ENCODE data around the gene LTA4H. TPM values are rescaled to one million over a fixed set of nuclear protein-coding genes. Genes with fewer than 3 reads are reported as not detected.

LTA4H gene
- total RNA-seq, 5 donors from 2014 or later (not counting 1 experiment from before 2014, with no cell fraction given): 50.5 to 61.6 (median 58.7) TPM

GRCh38 chr12:95994476-95994875 is 40.9 kb downstream of the LTA4H start:
- 93% methylated on average over 2 of the region's 5 CpGs for WGBS (ENCODE audit: insufficient coverage)
- Mint-ChIP-seq H3K4me1 (peaks cover 3 to 5% (median 3%) of the 10 kb centered on the region in 3 donors), H3K27me3 (no peaks in the 10 kb centered on the region), H3K36me3 (peaks cover 18% of the 10 kb centered on the region), H3K9me3 (no peaks in the 10 kb centered on the region), H3K27ac (no peak overlapping the region), H3K4me3 (no peak overlapping the region)
- Histone ChIP-seq H3K4me3 (ENCODE audit: control insufficient read depth in 1 of 2, extremely low read depth in 1 of 2, low read length in 1 of 2) (no peak overlapping the region), H3K4me1 (ENCODE audit: control insufficient read depth in 1 of 2, extremely low read depth in 1 of 2, insufficient read depth in 2 of 2, low read length in 2 of 2) (no peaks in the 10 kb centered on the region), H3K36me3 (ENCODE audit: control insufficient read depth in 2 of 2, extremely low read depth in 1 of 2, insufficient read depth in 1 of 2, low read length in 1 of 2) (no peaks in the 10 kb centered on the region), H3K27me3 (replicated peaks in 1 of 2; ENCODE audit: control insufficient read depth in 2 of 2, extremely low read depth in 1 of 2, insufficient read depth in 2 of 2, low read length in 1 of 2) (no peaks in the 10 kb centered on the region), H3K9me3 (no peaks in the 10 kb centered on the region), H3K27ac (ENCODE audit: low read length) (no peak overlapping the region)
- ATAC-seq (replicated peaks in 1 of 4) (no peak), DNase-seq (no peak)
- ChIA-PET POLR2A (no interaction called here), CTCF (interaction anchor here in 1 of 2 donors (1.0 kb wide), 1 partner anchor 76 kb away, joined by 5 read pairs; no protein-coding TSS in a partner anchor)

GRCh38 chr12:95993907-95994306 is 41.5 kb downstream of the LTA4H start:
- H3K27ac ChIP-seq (ENCODE audit: low read length): no peak overlapping the region
- 82% methylated on average over 3 of the region's 7 CpGs for WGBS (ENCODE audit: insufficient coverage)
- no peaks in the 10 kb centered on the region for H3K9me3 ChIP-seq
- H3K27me3 Mint-ChIP-seq: no peaks in the 10 kb centered on the region
- no peak overlapping the region for H3K4me3 ChIP-seq (ENCODE audit: control insufficient read depth in 1 of 2, extremely low read depth in 1 of 2, low read length in 1 of 2)
- H3K9me3 Mint-ChIP-seq: no peaks in the 10 kb centered on the region
- POLR2A ChIA-PET: no interaction called here
- no peaks in the 10 kb centered on the region for H3K36me3 ChIP-seq (ENCODE audit: control insufficient read depth in 2 of 2, extremely low read depth in 1 of 2, insufficient read depth in 1 of 2, low read length in 1 of 2)
- DNase-seq (no peak), ATAC-seq (replicated peaks in 1 of 4) (no peak)
- H3K36me3 Mint-ChIP-seq: peaks cover 18% of the 10 kb centered on the region
- CTCF ChIA-PET: no interaction called here
- no peaks in the 10 kb centered on the region for H3K27me3 ChIP-seq (replicated peaks in 1 of 2; ENCODE audit: control insufficient read depth in 2 of 2, extremely low read depth in 1 of 2, insufficient read depth in 2 of 2, low read length in 1 of 2)
- H3K4me3 Mint-ChIP-seq: no peak overlapping the region
- H3K27ac Mint-ChIP-seq: no peak overlapping the region
- H3K4me1 Mint-ChIP-seq: peaks cover 2 to 4% (median 2%) of the 10 kb centered on the region in 3 donors
- H3K4me1 ChIP-seq (ENCODE audit: control insufficient read depth in 1 of 2, extremely low read depth in 1 of 2, insufficient read depth in 2 of 2, low read length in 2 of 2): no peaks in the 10 kb centered on the region

GRCh38 chr12:95990136-95990535 is 45.3 kb downstream of the LTA4H start:
- Histone ChIP-seq H3K4me1 (ENCODE audit: control insufficient read depth in 1 of 2, extremely low read depth in 1 of 2, insufficient read depth in 2 of 2, low read length in 2 of 2) (no peaks in the 10 kb centered on the region), H3K36me3 (ENCODE audit: control insufficient read depth in 2 of 2, extremely low read depth in 1 of 2, insufficient read depth in 1 of 2, low read length in 1 of 2) (no peaks in the 10 kb centered on the region), H3K9me3 (no peaks in the 10 kb centered on the region), H3K27ac (ENCODE audit: low read length) (no peak overlapping the region), H3K4me3 (ENCODE audit: control insufficient read depth in 1 of 2, extremely low read depth in 1 of 2, low read length in 1 of 2) (no peak overlapping the region), H3K27me3 (replicated peaks in 1 of 2; ENCODE audit: control insufficient read depth in 2 of 2, extremely low read depth in 1 of 2, insufficient read depth in 2 of 2, low read length in 1 of 2) (no peaks in the 10 kb centered on the region)
- no peaks in the 10 kb centered on the region for H3K27me3 Mint-ChIP-seq
- peaks cover 21% of the 10 kb centered on the region for H3K36me3 Mint-ChIP-seq
- no peak overlapping the region for H3K27ac Mint-ChIP-seq
- ATAC-seq (replicated peaks in 1 of 4): no peak
- CTCF ChIA-PET: interaction anchor here (0.9 to 1.3 kb wide), 2 partner anchors 8 kb away, joined by 5 to 6 read pairs; no protein-coding TSS in a partner anchor
- POLR2A ChIA-PET: no interaction called here
- no peaks in the 10 kb centered on the region for H3K9me3 Mint-ChIP-seq
- H3K4me3 Mint-ChIP-seq: no peak overlapping the region
- H3K4me1 Mint-ChIP-seq: no peaks in the 10 kb centered on the region
- WGBS (ENCODE audit: insufficient coverage): 100% methylated on average over 2 of the region's 7 CpGs
- DNase-seq: no peak

GRCh38 chr12:95989504-95990123 is 45.8 kb downstream of the LTA4H start:
- Mint-ChIP-seq H3K9me3 (no peaks in the 10 kb centered on the region), H3K36me3 (peaks cover 17% of the 10 kb centered on the region), H3K27me3 (no peaks in the 10 kb centered on the region), H3K4me3 (no peak overlapping the region), H3K27ac (no peak overlapping the region), H3K4me1 (no peaks in the 10 kb centered on the region)
- H3K4me1 ChIP-seq (ENCODE audit: control insufficient read depth in 1 of 2, extremely low read depth in 1 of 2, insufficient read depth in 2 of 2, low read length in 2 of 2): no peaks in the 10 kb centered on the region
- no peaks in the 10 kb centered on the region for H3K9me3 ChIP-seq
- H3K27ac ChIP-seq (ENCODE audit: low read length): no peak overlapping the region
- WGBS (ENCODE audit: insufficient coverage): 57% methylated on average over 1 of the region's 4 CpGs
- DNase-seq (no peak), ATAC-seq (replicated peaks in 1 of 4) (no peak)
- H3K36me3 ChIP-seq (ENCODE audit: control insufficient read depth in 2 of 2, extremely low read depth in 1 of 2, insufficient read depth in 1 of 2, low read length in 1 of 2): no peaks in the 10 kb centered on the region
- ChIA-PET POLR2A (no interaction called here), CTCF (interaction anchor here (0.9 to 1.3 kb wide), 3 partner anchors 8 to 9 kb away, joined by 3 to 6 read pairs (median 5); no protein-coding TSS in a partner anchor)
- H3K4me3 ChIP-seq (ENCODE audit: control insufficient read depth in 1 of 2, extremely low read depth in 1 of 2, low read length in 1 of 2): no peak overlapping the region
- H3K27me3 ChIP-seq (replicated peaks in 1 of 2; ENCODE audit: control insufficient read depth in 2 of 2, extremely low read depth in 1 of 2, insufficient read depth in 2 of 2, low read length in 1 of 2): no peaks in the 10 kb centered on the region

GRCh38 chr12:95988506-95989275 is 46.7 kb downstream of the LTA4H start:
- Mint-ChIP-seq H3K36me3 (peaks cover 17% of the 10 kb centered on the region), H3K4me1 (no peaks in the 10 kb centered on the region), H3K27me3 (no peaks in the 10 kb centered on the region)

GRCh38 chr12:95986635-95987570 is 48.5 kb downstream of the LTA4H start:
- ATAC-seq (replicated peaks in 1 of 4) (no peak), DNase-seq (no peak)
- no peaks in the 10 kb centered on the region for H3K36me3 ChIP-seq (ENCODE audit: control insufficient read depth in 2 of 2, extremely low read depth in 1 of 2, insufficient read depth in 1 of 2, low read length in 1 of 2)
- H3K27ac ChIP-seq (ENCODE audit: low read length): no peak overlapping the region
- Mint-ChIP-seq H3K27ac (no peak overlapping the region), H3K27me3 (no peaks in the 10 kb centered on the region), H3K4me3 (no peak overlapping the region), H3K36me3 (peaks cover 10% of the 10 kb centered on the region), H3K4me1 (no peaks in the 10 kb centered on the region), H3K9me3 (no peaks in the 10 kb centered on the region)
- H3K27me3 ChIP-seq (replicated peaks in 1 of 2; ENCODE audit: control insufficient read depth in 2 of 2, extremely low read depth in 1 of 2, insufficient read depth in 2 of 2, low read length in 1 of 2): no peaks in the 10 kb centered on the region
- H3K4me1 ChIP-seq (ENCODE audit: control insufficient read depth in 1 of 2, extremely low read depth in 1 of 2, insufficient read depth in 2 of 2, low read length in 2 of 2): no peaks in the 10 kb centered on the region
- ChIA-PET CTCF (interaction anchor here (0.7 to 0.9 kb wide), 2 partner anchors 11 to 517 kb away, joined by 3 read pairs; no protein-coding TSS in a partner anchor), POLR2A (no interaction called here)
- H3K9me3 ChIP-seq: no peaks in the 10 kb centered on the region
- WGBS (ENCODE audit: insufficient coverage): 91% methylated on average over 8 of the region's 14 CpGs
- H3K4me3 ChIP-seq (ENCODE audit: control insufficient read depth in 1 of 2, extremely low read depth in 1 of 2, low read length in 1 of 2): no peak overlapping the region

More at GRCh38 chr12:95988506-95989275, 46.7 kb downstream of the LTA4H start:
- Mint-ChIP-seq H3K27ac (no peak overlapping the region), H3K9me3 (no peaks in the 10 kb centered on the region), H3K4me3 (no peak overlapping the region)
- H3K36me3 ChIP-seq (ENCODE audit: control insufficient read depth in 2 of 2, extremely low read depth in 1 of 2, insufficient read depth in 1 of 2, low read length in 1 of 2): no peaks in the 10 kb centered on the region
- no peaks in the 10 kb centered on the region for H3K9me3 ChIP-seq
- DNase-seq (no peak), ATAC-seq (replicated peaks in 1 of 4) (no peak)
- H3K27ac ChIP-seq (ENCODE audit: low read length): no peak overlapping the region
- ChIA-PET CTCF (interaction anchor here in 1 of 2 donors (1.3 kb wide), 1 partner anchor 10 kb away, joined by 3 read pairs; no protein-coding TSS in a partner anchor), POLR2A (no interaction called here)
- no peaks in the 10 kb centered on the region for H3K27me3 ChIP-seq (replicated peaks in 1 of 2; ENCODE audit: control insufficient read depth in 2 of 2, extremely low read depth in 1 of 2, insufficient read depth in 2 of 2, low read length in 1 of 2)
- 88% methylated on average over 4 of the region's 11 CpGs for WGBS (ENCODE audit: insufficient coverage)
- H3K4me3 ChIP-seq (ENCODE audit: control insufficient read depth in 1 of 2, extremely low read depth in 1 of 2, low read length in 1 of 2): no peak overlapping the region
- no peaks in the 10 kb centered on the region for H3K4me1 ChIP-seq (ENCODE audit: control insufficient read depth in 1 of 2, extremely low read depth in 1 of 2, insufficient read depth in 2 of 2, low read length in 2 of 2)

Data from T-cell (primary cell).